ENCODE data around the gene FOXO1.
A peak's percentile ranks its signal among the peaks of the same experiment; 100 is the strongest.

The FOXO1 gene

GRCh38 chr13:40591091-40591490, 75.3 kb downstream of the FOXO1 start:
- Mint-ChIP-seq H3K9me3 (ENCODE audit: low read depth) (no peaks in the 10 kb centered on the region), H3K4me3 (peak overlapping the region; percentile 75), H3K27me3 (no peaks in the 10 kb centered on the region), H3K27ac (peak overlapping the region; percentile 95), H3K36me3 (peaks cover 3% of the 10 kb centered on the region), H3K4me1 (ENCODE audit: low read depth) (peaks cover 99% of the 10 kb centered on the region)

- H3K4me3 Mint-ChIP-seq: peak overlapping the region; percentile 75
- H3K9me3 Mint-ChIP-seq (ENCODE audit: low read depth): no peaks in the 10 kb centered on the region
- H3K36me3 Mint-ChIP-seq: peaks cover 3% of the 10 kb centered on the region
These were observed 76.2 kb downstream of the FOXO1 start for GRCh38 chr13:40590112-40590862.

GRCh38 chr13:40589285-40590109, 76.9 kb downstream of the FOXO1 start:
- Mint-ChIP-seq H3K27ac (peak overlapping the region; percentile 95), H3K36me3 (peaks cover 5% of the 10 kb centered on the region), H3K9me3 (ENCODE audit: low read depth) (no peaks in the 10 kb centered on the region), H3K27me3 (no peaks in the 10 kb centered on the region), H3K4me3 (peak overlapping the region; percentile 75), H3K4me1 (ENCODE audit: low read depth) (peaks cover 99% of the 10 kb centered on the region)

More at GRCh38 chr13:40590112-40590862, 76.2 kb downstream of the FOXO1 start:
- no peaks in the 10 kb centered on the region for H3K27me3 Mint-ChIP-seq
- peak overlapping the region; percentile 95 for H3K27ac Mint-ChIP-seq
- H3K4me1 Mint-ChIP-seq (ENCODE audit: low read depth): peaks cover 99% of the 10 kb centered on the region

DNA sequence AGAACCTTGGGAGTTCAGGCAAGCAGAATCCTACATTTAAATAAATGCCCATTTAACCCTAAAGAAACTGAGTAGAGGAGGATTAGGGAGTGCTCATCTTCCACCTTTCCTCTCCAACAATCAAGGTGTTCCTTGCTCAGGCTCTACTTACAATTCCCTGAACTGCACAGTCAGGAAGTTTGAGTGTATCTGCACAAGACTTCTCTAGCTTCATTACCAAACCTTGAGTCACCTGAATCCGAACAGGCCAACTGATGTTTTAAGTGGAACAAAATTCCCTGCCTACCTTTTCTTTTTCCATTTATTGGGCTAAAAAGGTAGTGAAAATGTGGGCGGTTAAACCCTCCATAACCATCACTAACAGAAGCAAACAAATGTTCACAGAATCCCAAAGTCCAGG, 78.3 kb downstream of the FOXO1 start:
- Mint-ChIP-seq H3K4me1 (ENCODE audit: low read depth) (peaks cover 94% of the 10 kb centered on the region), H3K27me3 (no peaks in the 10 kb centered on the region), H3K4me3 (peak overlapping the region; percentile 36), H3K9me3 (ENCODE audit: low read depth) (peaks cover 6% of the 10 kb centered on the region), H3K36me3 (peaks cover 12% of the 10 kb centered on the region), H3K27ac (peak overlapping the region; percentile 88)

- peak overlapping the region; percentile 88 for H3K27ac Mint-ChIP-seq
- peaks cover 6% of the 10 kb centered on the region for H3K9me3 Mint-ChIP-seq (ENCODE audit: low read depth)
- H3K36me3 Mint-ChIP-seq: peaks cover 15% of the 10 kb centered on the region
- peaks cover 91% of the 10 kb centered on the region for H3K4me1 Mint-ChIP-seq (ENCODE audit: low read depth)
- H3K27me3 Mint-ChIP-seq: no peaks in the 10 kb centered on the region
- H3K4me3 Mint-ChIP-seq: peak overlapping the region; percentile 38
These were observed 79.4 kb downstream of the FOXO1 start for GRCh38 chr13:40586886-40587565.

DNA sequence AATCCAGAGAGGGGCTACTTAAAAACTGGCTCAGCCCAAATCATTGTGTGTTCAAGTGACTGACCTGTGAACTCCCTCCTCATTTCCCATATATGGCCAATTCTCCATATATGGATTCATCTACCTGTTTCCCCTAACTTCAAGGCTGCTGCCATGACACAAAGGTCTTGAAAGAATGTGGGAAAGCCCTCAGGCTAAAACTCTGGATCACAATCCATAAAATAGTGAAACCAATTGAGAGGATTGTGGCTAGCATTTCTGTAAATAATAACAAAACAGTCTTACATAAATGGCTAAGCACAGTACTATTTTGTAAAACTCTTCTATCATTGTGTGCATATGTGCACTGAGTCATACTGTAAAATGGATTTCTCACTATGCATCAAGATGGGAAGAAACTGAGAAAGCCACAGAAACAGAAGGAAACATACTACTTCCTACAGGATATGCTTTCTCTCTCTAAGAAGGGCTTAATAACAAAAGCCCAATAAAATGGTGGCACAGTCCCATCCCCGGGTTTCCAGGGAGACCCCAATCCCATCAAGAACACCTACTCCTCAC, 80.5 kb downstream of the FOXO1 start:
- Mint-ChIP-seq H3K27ac (peak overlapping the region; percentile 75), H3K4me1 (ENCODE audit: low read depth) (peaks cover 91% of the 10 kb centered on the region), H3K9me3 (ENCODE audit: low read depth) (peaks cover 6% of the 10 kb centered on the region), H3K36me3 (peaks cover 15% of the 10 kb centered on the region), H3K4me3 (peak overlapping the region; percentile 38), H3K27me3 (no peaks in the 10 kb centered on the region)

DNA sequence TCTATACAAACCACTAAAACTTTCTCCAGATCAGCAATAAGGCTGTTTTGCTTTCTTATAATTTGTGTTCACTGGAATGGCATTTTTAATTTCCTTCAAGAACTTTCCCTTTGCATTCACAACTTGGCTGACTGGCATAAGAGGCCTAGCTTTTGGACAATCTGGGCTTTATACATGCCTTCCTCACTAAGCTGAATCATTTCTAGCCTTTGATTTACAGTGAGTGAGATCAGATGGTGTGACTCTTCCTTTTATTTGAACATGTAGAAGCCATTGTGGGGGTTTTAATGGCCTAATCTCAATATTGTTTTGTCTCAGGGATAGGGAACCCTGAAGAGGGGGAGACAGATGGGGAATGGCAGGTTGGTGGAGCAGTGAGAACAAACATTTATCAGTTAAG, 82.7 kb downstream of the FOXO1 start:
- Mint-ChIP-seq H3K9me3 (ENCODE audit: low read depth) (peaks cover 6% of the 10 kb centered on the region), H3K4me1 (ENCODE audit: low read depth) (peaks cover 91% of the 10 kb centered on the region), H3K36me3 (peaks cover 15% of the 10 kb centered on the region), H3K27ac (peak overlapping the region; percentile 75), H3K4me3 (peak overlapping the region; percentile 40), H3K27me3 (no peaks in the 10 kb centered on the region)

GRCh38 chr13:40582531-40582930, 83.9 kb downstream of the FOXO1 start:
- H3K9me3 Mint-ChIP-seq (ENCODE audit: low read depth): peaks cover 6% of the 10 kb centered on the region

GRCh38 chr13:40581277-40581579, 85.2 kb downstream of the FOXO1 start:
- H3K27ac Mint-ChIP-seq: peak overlapping the region; percentile 77
- no peaks in the 10 kb centered on the region for H3K27me3 Mint-ChIP-seq
- H3K4me3 Mint-ChIP-seq: peak overlapping the region; percentile 45

More at GRCh38 chr13:40582531-40582930, 83.9 kb downstream of the FOXO1 start:
- H3K27ac Mint-ChIP-seq: peak overlapping the region; percentile 81
- peaks cover 12% of the 10 kb centered on the region for H3K36me3 Mint-ChIP-seq
- no peaks in the 10 kb centered on the region for H3K27me3 Mint-ChIP-seq
- H3K4me1 Mint-ChIP-seq (ENCODE audit: low read depth): peaks cover 91% of the 10 kb centered on the region
- peak overlapping the region; percentile 12 for H3K4me3 Mint-ChIP-seq

DNA sequence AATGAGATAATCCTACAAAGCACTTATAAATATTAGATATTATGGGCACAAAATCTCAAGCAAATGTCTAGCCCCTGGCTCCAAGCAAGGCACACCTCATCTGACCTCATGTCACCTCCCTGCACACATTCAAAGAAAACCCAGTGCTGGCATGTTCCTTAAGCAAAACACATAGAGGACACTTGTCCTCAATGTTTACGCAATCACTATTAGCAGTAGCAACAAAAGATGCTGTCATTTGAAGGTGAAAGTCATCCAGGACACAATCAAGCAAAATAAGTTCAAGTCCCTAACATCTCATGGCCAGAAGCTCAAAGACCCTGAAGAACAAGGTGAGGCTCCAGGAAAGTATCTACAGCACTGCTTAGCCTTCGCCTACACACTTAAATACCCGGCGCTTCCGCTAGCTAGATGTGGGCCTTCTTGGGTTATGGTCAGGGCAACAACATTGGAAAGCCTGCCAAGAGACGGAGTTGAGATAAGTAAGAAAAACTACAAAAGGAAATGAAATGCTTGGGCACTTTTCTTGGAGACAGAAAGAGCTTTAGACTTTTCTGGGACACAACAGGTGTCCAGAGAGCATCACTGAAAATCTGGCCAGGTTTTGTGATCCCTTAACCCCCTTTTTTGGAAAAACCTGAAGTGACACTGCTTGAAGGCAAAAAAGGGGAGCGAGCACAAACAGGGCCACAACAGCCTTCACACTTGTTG, 85.7 kb downstream of the FOXO1 start:
- Mint-ChIP-seq H3K4me3 (peak overlapping the region; percentile 57), H3K27ac (peak overlapping the region; percentile 77), H3K27me3 (no peaks in the 10 kb centered on the region), H3K9me3 (ENCODE audit: low read depth) (peaks cover 6% of the 10 kb centered on the region), H3K36me3 (peaks cover 12% of the 10 kb centered on the region), H3K4me1 (ENCODE audit: low read depth) (peaks cover 90% of the 10 kb centered on the region)

More at GRCh38 chr13:40581277-40581579, 85.2 kb downstream of the FOXO1 start:
- Mint-ChIP-seq H3K4me1 (ENCODE audit: low read depth) (peaks cover 90% of the 10 kb centered on the region), H3K36me3 (peaks cover 12% of the 10 kb centered on the region), H3K9me3 (ENCODE audit: low read depth) (peaks cover 6% of the 10 kb centered on the region)

DNA sequence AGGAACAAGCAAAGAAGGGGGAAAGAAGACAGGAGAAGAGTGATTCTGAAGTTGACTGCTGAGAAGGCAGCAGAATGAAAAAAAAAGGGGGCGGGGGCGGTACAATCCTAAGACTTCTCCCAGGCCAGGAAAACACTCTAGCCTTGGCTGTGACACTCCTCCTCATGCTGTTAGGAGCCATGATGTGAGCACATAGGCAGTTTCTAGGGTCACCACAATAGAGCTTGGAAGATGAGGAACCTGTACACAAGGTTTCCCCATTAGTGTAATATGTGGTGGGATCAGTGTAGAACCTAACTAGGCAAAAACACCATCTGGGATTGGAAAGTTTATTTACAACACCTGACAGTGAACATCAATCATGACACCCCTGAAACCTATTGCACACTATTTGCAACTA, 86.9 kb downstream of the FOXO1 start:
- Mint-ChIP-seq H3K36me3 (peaks cover 10% of the 10 kb centered on the region), H3K4me1 (ENCODE audit: low read depth) (peaks cover 90% of the 10 kb centered on the region), H3K4me3 (no peak overlapping the region), H3K27me3 (no peaks in the 10 kb centered on the region), H3K9me3 (ENCODE audit: low read depth) (peaks cover 6% of the 10 kb centered on the region), H3K27ac (peak overlapping the region; percentile 77)

- H3K27ac Mint-ChIP-seq: peak overlapping the region; percentile 77
- no peaks in the 10 kb centered on the region for H3K9me3 Mint-ChIP-seq (ENCODE audit: low read depth)
- H3K4me3 Mint-ChIP-seq: peak overlapping the region; percentile 5
These were observed 88.4 kb downstream of the FOXO1 start for GRCh38 chr13:40578055-40578454.

GRCh38 chr13:40576369-40576768, 90.1 kb downstream of the FOXO1 start:
- peaks cover 99% of the 10 kb centered on the region for H3K4me1 Mint-ChIP-seq (ENCODE audit: low read depth)
- H3K27me3 Mint-ChIP-seq: no peaks in the 10 kb centered on the region
- peaks cover 6% of the 10 kb centered on the region for H3K36me3 Mint-ChIP-seq
- peak overlapping the region; percentile 59 for H3K27ac Mint-ChIP-seq
- peak overlapping the region; percentile 38 for H3K4me3 Mint-ChIP-seq
- H3K9me3 Mint-ChIP-seq (ENCODE audit: low read depth): no peaks in the 10 kb centered on the region

More at GRCh38 chr13:40578055-40578454, 88.4 kb downstream of the FOXO1 start:
- peaks cover 95% of the 10 kb centered on the region for H3K4me1 Mint-ChIP-seq (ENCODE audit: low read depth)
- H3K27me3 Mint-ChIP-seq: no peaks in the 10 kb centered on the region
- peaks cover 8% of the 10 kb centered on the region for H3K36me3 Mint-ChIP-seq

DNA sequence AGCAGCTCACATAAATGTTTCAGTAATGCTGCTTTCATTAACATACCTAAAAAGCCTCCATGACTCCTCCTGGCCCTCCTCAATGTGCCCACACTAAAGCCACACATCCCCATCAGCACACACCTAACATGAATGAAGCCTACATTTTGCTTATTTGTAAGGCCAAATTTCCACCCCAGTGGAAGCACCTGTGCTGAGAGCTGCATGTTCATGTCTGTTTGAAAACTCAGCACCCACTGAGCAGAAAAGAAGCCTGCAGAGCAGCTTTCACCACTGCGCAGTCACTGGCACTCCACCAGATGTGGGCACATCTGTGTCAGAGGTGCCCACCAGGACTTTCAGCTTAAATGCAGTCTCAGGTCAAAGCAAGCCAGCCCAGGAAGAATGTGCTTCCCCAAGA, 93.5 kb downstream of the FOXO1 start:
- Mint-ChIP-seq H3K4me1 (ENCODE audit: low read depth) (peaks cover 94% of the 10 kb centered on the region), H3K4me3 (no peak overlapping the region), H3K27me3 (no peaks in the 10 kb centered on the region), H3K27ac (peak overlapping the region; percentile 83), H3K36me3 (peaks cover 6% of the 10 kb centered on the region), H3K9me3 (ENCODE audit: low read depth) (no peaks in the 10 kb centered on the region)
